Stimulated activated CD4-positive, alpha-beta T cell treated with anti-CD3 and anti-CD28 coated beads, Interleukin-12 subunit alpha, Interleukin-12 subunit beta, amount 100 ng/mL, for 24 hours (primary cell): ENCODE results near the gene RNF126.
A peak's percentile ranks its signal among the peaks of the same experiment; 100 is the strongest.
"Not testable (repeated sequence)": the region's sequence is repeated elsewhere in the genome, so short reads cannot be mapped to it uniquely, and the experiment has no call there.

Experiments
- DNase-seq, 2 experiments: peaks; one replicate each; pipeline ENCODE4 v3.0.0-alpha.2; 2020; ENCODE audit warnings: low read depth in 2 of 2

RNF126 gene

DNA sequence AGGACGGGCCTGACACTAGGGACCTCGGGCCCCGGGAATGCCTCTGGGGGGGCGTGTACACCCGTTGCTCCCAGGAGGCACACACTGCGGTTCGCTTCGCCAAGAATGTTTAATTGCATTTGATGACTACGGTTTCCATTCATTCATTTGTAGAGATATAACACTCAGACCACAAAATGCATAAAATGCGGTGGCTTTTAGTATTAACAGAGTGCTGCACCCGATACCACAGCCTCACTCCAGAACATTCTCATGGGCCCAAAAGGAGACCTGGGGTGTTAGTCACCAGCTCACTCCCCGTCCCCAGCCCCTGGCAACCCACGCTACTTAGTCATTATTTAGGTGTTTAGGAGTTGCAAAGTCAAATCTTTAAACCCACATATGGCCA, 51.5 kb downstream of the RNF126 start:
- peak; percentile 50 to 65 for DNase-seq

DNA sequence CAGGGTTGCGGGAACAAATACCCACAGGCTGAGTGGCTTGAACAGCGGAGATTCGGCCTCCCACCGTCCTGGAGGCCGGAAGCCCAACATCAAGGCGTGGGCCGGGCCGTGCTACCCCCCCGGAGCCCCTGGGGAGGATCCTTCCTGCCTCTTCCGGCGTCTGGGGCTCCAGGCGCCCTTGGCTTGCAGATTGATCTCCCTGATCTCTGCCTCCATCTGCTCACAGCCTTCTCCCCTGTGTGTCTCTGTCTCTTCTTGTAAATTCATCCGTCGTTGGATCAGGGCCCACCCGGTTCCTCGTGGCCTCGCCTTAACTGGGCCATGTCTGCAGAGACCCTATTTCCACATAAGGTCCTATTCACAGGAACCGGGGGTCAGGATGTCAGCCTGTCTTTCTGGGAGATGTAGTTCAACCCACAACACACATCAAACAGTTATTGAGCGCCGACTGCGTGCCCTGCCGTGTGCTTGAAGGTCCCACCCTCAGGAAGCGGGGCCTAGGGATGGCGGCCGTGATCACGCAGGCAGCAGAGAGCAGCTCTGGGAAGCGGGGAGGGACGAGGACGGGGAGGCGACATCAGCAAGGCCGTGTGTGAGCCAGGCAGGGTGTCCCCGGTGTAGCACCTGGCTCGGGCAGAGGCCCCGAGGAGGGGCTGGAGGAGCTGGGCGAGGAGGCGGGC, 52.1 kb downstream of the RNF126 start:
- DNase-seq, result peak; percentile 17 to 49

DNA sequence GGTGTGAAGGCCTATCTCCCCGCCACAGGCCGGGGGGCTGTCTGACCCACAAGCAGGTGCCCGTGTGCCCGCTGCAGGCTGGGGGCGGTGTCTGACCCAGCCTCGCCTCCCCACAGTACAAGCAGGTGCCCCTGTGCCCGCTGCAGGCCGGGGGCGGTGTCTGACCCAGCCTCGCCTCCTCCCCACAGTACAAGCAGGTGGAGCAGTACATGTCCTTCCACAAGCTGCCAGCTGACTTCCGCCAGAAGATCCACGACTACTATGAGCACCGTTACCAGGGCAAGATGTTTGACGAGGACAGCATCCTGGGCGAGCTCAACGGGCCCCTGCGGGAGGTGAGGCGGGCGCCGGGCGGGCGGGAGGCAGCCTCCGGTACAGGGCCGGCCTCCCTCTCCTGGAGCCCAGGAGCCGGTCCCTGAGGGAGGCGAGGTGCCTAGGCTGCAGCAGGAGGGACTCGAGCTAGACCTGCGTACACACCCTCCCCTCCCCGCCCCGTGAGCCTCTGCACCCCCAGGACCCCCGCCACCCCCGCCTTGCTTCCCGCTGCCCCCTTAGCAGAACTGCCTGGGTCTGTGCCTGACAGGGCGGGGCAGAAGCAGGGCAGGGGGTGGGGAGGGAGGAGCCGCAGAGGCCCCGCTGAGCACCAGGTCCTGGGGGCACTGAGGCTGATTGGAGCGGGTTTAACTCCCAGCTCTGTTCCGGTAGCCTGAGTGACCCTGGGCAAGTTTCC, 52.8 kb downstream of the RNF126 start:
- no peak for DNase-seq

GRCh38 chr19:609004-609346, 54.0 kb downstream of the RNF126 start:
- DNase-seq, result no peak

GRCh38 chr19:608155-609003, 54.6 kb downstream of the RNF126 start:
- no peak for DNase-seq

- DNase-seq, result no peak
These were observed 55.5 kb downstream of the RNF126 start for GRCh38 chr19:607301-608154.

GRCh38 chr19:605061-605971, 57.7 kb downstream of the RNF126 start:
- peak in 1 of 2 experiments; percentile 37 for DNase-seq

DNA sequence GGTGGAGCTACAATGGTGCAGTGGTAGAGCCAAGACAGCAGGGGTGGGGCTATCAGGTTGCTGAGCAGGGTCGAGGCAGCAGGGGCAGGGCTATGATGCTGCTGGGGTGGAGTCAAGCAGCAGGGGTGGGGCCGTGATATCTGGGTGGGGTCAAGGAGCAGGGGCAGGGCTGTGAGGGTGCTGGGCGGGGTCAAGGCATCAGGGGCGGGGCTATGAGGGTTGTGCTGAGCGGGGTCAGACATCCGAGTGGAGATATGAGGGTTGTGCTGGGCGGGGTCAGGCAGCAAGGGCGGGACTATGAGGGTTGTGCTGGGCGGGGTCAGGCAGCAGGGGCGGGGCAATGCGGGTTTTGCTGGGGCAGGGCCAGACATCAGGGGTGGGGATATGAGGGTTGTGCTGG, 58.7 kb downstream of the RNF126 start:
- DNase-seq, result peak in 1 of 2 experiments; percentile 46

GRCh38 chr19:603779-604178, 59.2 kb downstream of the RNF126 start:
- DNase-seq, result not testable (repeated sequence)

- DNase-seq, result not testable (repeated sequence)
These were observed 59.7 kb downstream of the RNF126 start for GRCh38 chr19:603302-603639.

DNA sequence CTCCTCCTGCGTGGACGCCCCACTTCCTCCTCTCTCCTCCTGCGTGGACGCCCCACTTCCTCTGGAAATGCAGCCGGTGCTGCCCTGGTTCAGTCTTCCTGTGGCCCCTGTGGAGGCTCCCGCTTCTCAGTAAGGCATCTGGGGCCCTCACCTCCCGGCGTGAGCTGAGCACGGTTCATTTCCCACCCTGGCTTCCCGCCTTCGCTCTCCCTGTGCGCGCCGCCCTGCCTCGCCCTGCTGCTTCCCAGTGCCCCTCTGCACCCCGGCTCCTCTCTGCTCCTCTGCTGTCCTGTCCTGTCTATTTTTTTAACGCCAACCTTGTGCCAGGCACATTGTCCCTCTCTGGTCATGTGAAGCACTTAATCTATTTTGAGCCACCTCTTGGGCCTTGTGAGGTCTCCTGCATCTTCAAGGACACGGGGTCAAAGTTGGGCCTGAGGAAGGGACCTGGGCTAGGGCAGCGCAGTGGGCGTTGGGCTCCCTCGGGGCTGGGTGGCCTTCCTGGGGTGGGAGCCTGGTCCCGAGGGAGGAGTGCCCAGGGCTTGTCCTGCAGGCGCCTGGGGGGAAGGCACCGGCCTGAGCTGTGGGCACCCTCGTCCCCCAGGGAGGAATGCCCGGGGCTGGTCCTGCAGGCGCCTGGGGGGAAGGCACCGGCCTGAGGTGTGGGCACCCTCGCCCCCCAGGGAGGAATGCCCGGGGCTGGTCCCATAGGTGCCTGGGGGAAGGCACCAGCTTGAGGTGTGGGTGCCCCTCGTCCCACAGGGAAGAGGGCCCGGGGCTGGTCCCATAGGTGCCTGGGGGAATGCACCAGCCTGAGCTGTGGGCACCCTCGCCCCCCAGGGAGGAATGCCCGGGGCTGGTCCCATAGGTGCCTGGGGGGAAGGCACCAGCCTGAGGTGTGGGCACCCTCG, 60.4 kb downstream of the RNF126 start:
- no peak for DNase-seq

GRCh38 chr19:601790-602189, 61.2 kb downstream of the RNF126 start:
- no peak for DNase-seq

DNA sequence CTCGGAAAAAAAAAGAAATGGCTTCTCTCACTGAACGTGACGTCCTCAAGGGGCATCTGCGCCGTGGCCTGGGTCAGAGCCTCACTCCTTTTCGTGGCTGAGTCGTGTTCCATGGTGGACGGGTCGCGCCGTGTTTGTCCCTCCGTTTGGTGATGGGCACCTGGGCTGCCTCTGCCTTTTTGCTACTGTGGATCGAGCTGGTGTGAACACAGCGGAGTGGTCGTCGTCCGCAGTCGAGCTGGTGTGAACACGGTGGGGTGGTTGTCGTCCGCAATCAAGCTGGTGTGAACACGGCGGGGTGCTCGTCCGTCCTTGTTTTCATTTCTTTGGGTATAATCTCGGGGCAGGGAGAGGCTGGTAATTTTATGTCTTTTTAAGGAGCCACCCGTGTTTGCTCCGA, 61.7 kb downstream of the RNF126 start:
- no peak for DNase-seq
